ENCODE measurements around the gene RASL11B. TPM values are rescaled to one million over a fixed set of nuclear protein-coding genes. Genes with fewer than 3 reads are reported as not detected.

The RASL11B gene
- total RNA-seq, 2 experiments from 2014 or later = not detected

GRCh38 chr4:52866734-52867133 lies 4.6 kb downstream of the RASL11B start:
- no peaks in the 10 kb centered on the region for H4K20me1 ChIP-seq (ENCODE audit: insufficient read depth, low read length)
- no peak overlapping the region for H3K4me2 ChIP-seq (ENCODE audit: low read length)
- no peaks in the 10 kb centered on the region for H3K36me3 ChIP-seq (ENCODE audit: insufficient read depth, low read length)
- H3K79me2 ChIP-seq (ENCODE audit: insufficient read depth, low read depth, low read length) = no peaks in the 10 kb centered on the region
- TF ChIP-seq EZH2phosphoT487 (IDR thresholded peaks at IDR 0.05; ENCODE audit: borderline replicate concordance, low read depth, low read length) = no peak
- no peak for TF ChIP-seq CTCF (conservative IDR thresholded peaks at IDR 0.05; ENCODE audit: low read length)
- no peaks in the 10 kb centered on the region for H3K9me3 ChIP-seq (ENCODE audit: low read length)
- H2AFZ ChIP-seq (ENCODE audit: low read length) = no peak overlapping the region
- H3K9me2 ChIP-seq (ENCODE audit: insufficient read depth, low read length) = no peaks in the 10 kb centered on the region
- ChIA-PET CTCF (ENCODE audit: unreplicated experiment) (no interaction called here), POLR2A (interaction anchor here (0.6 kb wide), 1 partner anchor 78 kb away, joined by 3 read pairs; no protein-coding TSS in a partner anchor)
- no peaks in the 10 kb centered on the region for H3K4me1 ChIP-seq (ENCODE audit: insufficient read depth, low read length, poor library complexity, severe bottlenecking)
- BruUV-seq (replicated peaks) = no TSS peak
- H3K4me3 ChIP-seq (ENCODE audit: low read depth, low read length, poor library complexity, severe bottlenecking) = no peak overlapping the region
- intact Hi-C loops (cut with micrococcal nuclease; ENCODE audit: unreplicated experiment) = loop anchor here (10.0 kb wide), 1 partner anchor 492 kb away; no protein-coding TSS in a partner anchor
- no peak for DNase-seq (ENCODE audit: low spot score)
- no peak overlapping the region for H3K27ac ChIP-seq (ENCODE audit: low read depth, low read length, poor library complexity, severe bottlenecking)

- no peak overlapping the region for H3K4me2 ChIP-seq (ENCODE audit: low read length)
- no peak overlapping the region for H3K4me3 ChIP-seq (ENCODE audit: low read depth, low read length, poor library complexity, severe bottlenecking)
- DNase-seq (ENCODE audit: low spot score) = no peak
- H3K9me3 ChIP-seq (ENCODE audit: low read length) = no peaks in the 10 kb centered on the region
- no TSS peak for BruUV-seq (replicated peaks)
- H3K79me2 ChIP-seq (ENCODE audit: insufficient read depth, low read depth, low read length) = no peaks in the 10 kb centered on the region
- CTCF ChIA-PET (ENCODE audit: unreplicated experiment) = no interaction called here
- no peak overlapping the region for H3K27ac ChIP-seq (ENCODE audit: low read depth, low read length, poor library complexity, severe bottlenecking)
- POLR2A ChIA-PET = interaction anchor here (0.6 kb wide), 1 partner anchor 78 kb away, joined by 3 read pairs; no protein-coding TSS in a partner anchor
- no peak for TF ChIP-seq EZH2phosphoT487 (IDR thresholded peaks at IDR 0.05; ENCODE audit: borderline replicate concordance, low read depth, low read length)
- no peak for TF ChIP-seq CTCF (conservative IDR thresholded peaks at IDR 0.05; ENCODE audit: low read length)
- intact Hi-C loops (cut with micrococcal nuclease; ENCODE audit: unreplicated experiment) = loop anchor here (10.0 kb wide), 1 partner anchor 492 kb away; no protein-coding TSS in a partner anchor
- no peaks in the 10 kb centered on the region for H3K36me3 ChIP-seq (ENCODE audit: insufficient read depth, low read length)
- no peaks in the 10 kb centered on the region for H3K4me1 ChIP-seq (ENCODE audit: insufficient read depth, low read length, poor library complexity, severe bottlenecking)
- no peaks in the 10 kb centered on the region for H4K20me1 ChIP-seq (ENCODE audit: insufficient read depth, low read length)
- no peak overlapping the region for H2AFZ ChIP-seq (ENCODE audit: low read length)
- no peaks in the 10 kb centered on the region for H3K9me2 ChIP-seq (ENCODE audit: insufficient read depth, low read length)
These were observed 5.0 kb downstream of the RASL11B start for GRCh38 chr4:52867163-52867562.

- DNase-seq (ENCODE audit: low spot score) = no peak
- Histone ChIP-seq H3K9me2 (ENCODE audit: insufficient read depth, low read length) (no peaks in the 10 kb centered on the region), H3K4me1 (ENCODE audit: insufficient read depth, low read length, poor library complexity, severe bottlenecking) (no peaks in the 10 kb centered on the region), H2AFZ (ENCODE audit: low read length) (no peak overlapping the region), H3K9me3 (ENCODE audit: low read length) (no peaks in the 10 kb centered on the region), H3K4me2 (ENCODE audit: low read length) (no peak overlapping the region), H3K27ac (ENCODE audit: low read depth, low read length, poor library complexity, severe bottlenecking) (no peak overlapping the region), H3K79me2 (ENCODE audit: insufficient read depth, low read depth, low read length) (no peaks in the 10 kb centered on the region), H4K20me1 (ENCODE audit: insufficient read depth, low read length) (no peaks in the 10 kb centered on the region), H3K4me3 (ENCODE audit: low read depth, low read length, poor library complexity, severe bottlenecking) (no peak overlapping the region), H3K36me3 (ENCODE audit: insufficient read depth, low read length) (no peaks in the 10 kb centered on the region)
- ChIA-PET CTCF (ENCODE audit: unreplicated experiment) (no interaction called here), POLR2A (no interaction called here)
- intact Hi-C loops (cut with micrococcal nuclease; ENCODE audit: unreplicated experiment) = loop anchor here (10.0 kb wide), 1 partner anchor 493 kb away; no protein-coding TSS in a partner anchor
- no TSS peak for BruUV-seq (replicated peaks)
- TF ChIP-seq EZH2phosphoT487 (IDR thresholded peaks at IDR 0.05; ENCODE audit: borderline replicate concordance, low read depth, low read length) (no peak), CTCF (conservative IDR thresholded peaks at IDR 0.05; ENCODE audit: low read length) (no peak)
These were observed 6.0 kb downstream of the RASL11B start for GRCh38 chr4:52868133-52868532.

Data from OCI-LY7 (cell line).